ENCODE measurements around the gene PABPC1L.

Gene PABPC1L

DNA sequence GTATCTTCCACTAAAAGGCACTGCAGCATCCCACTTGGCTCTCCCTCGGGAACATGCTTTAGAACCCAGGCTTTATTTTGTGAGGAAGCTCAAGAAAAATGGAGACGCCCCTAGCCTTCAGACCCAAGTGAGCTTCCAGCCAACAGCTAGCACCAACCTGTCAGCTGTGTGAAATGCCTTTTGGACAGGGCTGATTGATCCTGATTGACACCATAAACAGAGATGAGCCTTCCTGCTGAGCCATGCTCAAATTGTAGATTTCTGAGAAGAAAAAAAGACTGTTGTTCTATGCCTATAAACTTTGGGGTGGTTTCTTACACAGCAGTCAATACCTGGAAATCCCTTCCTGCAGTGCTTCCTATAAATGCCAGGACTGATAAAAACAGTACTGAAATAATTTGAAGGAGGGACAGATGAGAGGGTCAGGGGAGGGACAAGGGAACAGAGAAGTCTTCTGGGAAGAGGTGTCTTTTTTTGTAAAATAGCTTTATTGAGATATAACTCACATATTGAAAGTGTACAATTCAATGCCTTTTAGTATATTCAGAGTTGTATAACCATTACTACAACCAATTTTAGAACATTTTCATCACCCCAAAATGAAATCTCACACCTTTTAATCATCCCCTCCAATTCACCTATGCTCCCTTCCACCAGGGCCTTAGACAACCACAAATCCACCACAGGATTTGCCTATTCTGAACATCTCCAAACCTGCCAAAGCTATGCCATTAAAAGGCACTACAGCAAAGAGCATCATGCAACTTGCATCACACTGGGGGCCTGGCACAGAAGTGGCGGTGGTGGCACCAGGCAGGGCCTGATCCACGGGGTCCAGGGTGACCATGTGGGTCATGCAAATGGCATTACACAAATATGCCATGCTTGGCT, 53.7 kb downstream of the PABPC1L start:
- DNase-seq (ENCODE audit: low spot score in 2 of 2): peak in 1 of 2 donors; percentile 53
- ATAC-seq: no peak
- H3K9me3 Mint-ChIP-seq: no peaks in the 10 kb centered on the region
- H3K27ac Mint-ChIP-seq: peak overlapping the region; percentile 63
- peaks cover 56% of the 10 kb centered on the region for H3K4me1 Mint-ChIP-seq
- peak overlapping the region; percentile 21 for H3K4me3 Mint-ChIP-seq
- H3K36me3 Mint-ChIP-seq: peaks cover 50% of the 10 kb centered on the region

GRCh38 chr20:44965651-44966029, 55.8 kb downstream of the PABPC1L start:
- Mint-ChIP-seq H3K36me3 (peaks cover 45% of the 10 kb centered on the region), H3K9me3 (no peaks in the 10 kb centered on the region), H3K4me3 (peak overlapping the region; percentile 100), H3K27ac (peak overlapping the region; percentile 99), H3K4me1 (peaks cover 59% of the 10 kb centered on the region)
- ATAC-seq (no peak), DNase-seq (ENCODE audit: low spot score in 2 of 2) (no peak)

DNA sequence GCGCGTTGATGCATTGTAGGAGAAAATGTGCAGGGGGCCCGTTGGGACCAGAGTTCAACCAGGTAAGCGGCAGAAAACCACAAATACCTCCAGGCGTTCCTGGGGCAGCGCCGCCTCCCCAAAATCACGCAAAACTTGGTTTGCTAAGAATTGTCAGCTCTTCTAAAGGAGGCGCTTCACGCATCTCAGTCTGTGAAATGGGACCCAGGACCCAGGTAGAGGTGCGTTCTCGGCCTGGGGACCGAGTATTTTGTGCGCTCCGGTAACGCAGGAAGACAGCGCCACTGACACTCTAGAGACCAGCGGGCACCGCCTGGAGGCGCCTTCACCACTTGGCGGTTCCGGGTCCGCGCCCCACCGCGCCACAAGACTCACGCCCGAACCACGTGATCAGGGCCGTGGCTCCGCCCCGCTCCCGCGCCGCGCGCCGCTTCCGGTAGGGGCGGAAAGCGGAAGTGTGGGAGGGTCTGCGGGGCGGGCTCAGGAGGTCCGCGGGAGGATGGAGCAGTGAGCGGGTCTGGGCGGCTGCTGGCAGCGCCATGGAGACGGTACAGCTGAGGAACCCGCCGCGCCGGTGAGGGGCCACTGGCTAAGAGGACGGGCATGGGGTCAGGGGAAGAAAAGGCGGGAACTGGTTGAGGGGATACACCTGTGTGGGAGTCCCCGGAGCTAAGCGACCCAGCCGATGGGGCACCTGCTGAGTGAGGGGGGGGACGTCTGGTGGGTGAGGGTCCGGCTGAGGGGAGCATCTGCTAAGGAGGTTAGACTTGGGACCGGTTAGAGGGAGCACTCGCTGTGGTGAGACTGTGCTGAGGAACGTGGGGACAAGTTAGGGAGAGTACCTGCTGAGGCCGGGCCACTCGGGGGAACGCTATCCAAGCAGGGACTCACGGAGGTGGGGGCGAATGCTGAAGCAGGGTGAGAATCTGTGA, 56.4 kb downstream of the PABPC1L start, which contains the start of gene STK4:
TSS of gene STK4 (plus strand) at position 483 of the 932 bp plus-strand sequence. CDS start at position 540, 57 bp downstream.
- DNase-seq (ENCODE audit: low spot score in 2 of 2) (peak; percentile 94 to 97), ATAC-seq (peak; percentile 87)
- Mint-ChIP-seq H3K4me1 (peaks cover 61% of the 10 kb centered on the region), H3K9me3 (no peaks in the 10 kb centered on the region), H3K4me3 (peak within 1 kb of the TSS; percentile 100), H3K36me3 (peaks cover 52% of the 10 kb centered on the region), H3K27ac (peak within 1 kb of the TSS; percentile 99)

DNA sequence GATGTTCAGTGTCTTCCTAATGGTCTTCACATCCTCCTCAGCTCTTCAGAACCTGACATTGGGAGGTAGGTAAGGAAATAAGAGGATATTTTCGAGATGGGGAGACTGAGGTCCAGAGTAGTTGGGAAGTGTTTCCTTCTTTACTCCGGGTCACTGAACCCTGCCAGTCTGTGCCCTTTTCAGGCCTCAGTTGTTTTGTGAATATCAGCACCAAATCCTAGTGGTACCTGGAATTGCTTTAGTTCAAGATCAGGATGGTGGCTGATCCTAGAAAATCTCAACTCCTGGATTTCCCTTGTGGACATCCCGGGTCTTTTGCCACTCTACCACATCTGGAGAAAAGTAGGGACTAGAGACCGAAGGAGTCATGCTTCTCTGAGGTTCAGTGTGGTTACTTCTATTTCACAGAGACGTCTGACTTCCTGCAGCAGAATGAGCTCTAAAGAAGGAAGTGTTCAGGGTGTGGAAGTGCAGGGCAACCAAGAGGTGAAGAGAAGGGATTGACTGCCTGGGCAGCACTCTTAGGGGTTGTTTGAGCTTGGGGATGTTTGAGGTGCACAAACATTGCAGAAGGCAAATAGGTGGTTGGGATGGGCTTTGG, 57.4 kb downstream of the PABPC1L start:
- Mint-ChIP-seq H3K4me3 (peak overlapping the region; percentile 100), H3K4me1 (peaks cover 62% of the 10 kb centered on the region), H3K27ac (peak overlapping the region; percentile 99), H3K9me3 (no peaks in the 10 kb centered on the region), H3K36me3 (peaks cover 62% of the 10 kb centered on the region)
- peak in 1 of 2 donors; percentile 69 for DNase-seq (ENCODE audit: low spot score in 2 of 2)
- ATAC-seq: peak; percentile 42

DNA sequence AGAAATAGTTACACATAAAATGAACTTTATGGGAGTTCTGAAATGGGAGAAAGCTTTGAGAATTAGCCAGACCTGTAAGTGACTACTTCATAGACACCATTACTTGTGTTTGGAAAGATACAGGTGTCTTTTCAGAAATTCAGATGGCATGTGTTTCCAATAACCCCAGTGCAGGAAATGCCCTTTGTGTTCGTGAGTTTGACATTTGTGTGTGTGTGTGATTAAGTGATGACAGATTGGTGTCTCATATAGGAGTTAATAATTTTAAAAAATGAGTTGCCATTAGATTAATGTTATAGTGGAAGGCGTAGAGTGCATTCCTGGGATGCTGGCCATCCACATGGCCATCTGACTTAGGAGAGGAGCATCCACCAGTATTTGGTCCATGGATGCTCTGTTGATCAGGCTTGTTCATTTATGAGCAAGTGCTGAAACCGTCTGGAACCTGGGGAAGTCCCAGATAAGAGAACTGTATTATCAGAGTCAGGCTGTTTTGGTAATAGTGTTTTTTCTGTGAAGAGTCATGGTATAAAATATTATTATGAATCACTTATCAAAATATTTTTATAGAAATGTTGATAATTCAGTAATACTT, 59.5 kb downstream of the PABPC1L start:
- Mint-ChIP-seq H3K4me3 (peak overlapping the region; percentile 100), H3K9me3 (no peaks in the 10 kb centered on the region), H3K36me3 (peaks cover 83% of the 10 kb centered on the region), H3K4me1 (peaks cover 67% of the 10 kb centered on the region), H3K27ac (peak overlapping the region; percentile 99)
- ATAC-seq: peak; percentile 29
- DNase-seq (ENCODE audit: low spot score in 2 of 2): no peak

DNA sequence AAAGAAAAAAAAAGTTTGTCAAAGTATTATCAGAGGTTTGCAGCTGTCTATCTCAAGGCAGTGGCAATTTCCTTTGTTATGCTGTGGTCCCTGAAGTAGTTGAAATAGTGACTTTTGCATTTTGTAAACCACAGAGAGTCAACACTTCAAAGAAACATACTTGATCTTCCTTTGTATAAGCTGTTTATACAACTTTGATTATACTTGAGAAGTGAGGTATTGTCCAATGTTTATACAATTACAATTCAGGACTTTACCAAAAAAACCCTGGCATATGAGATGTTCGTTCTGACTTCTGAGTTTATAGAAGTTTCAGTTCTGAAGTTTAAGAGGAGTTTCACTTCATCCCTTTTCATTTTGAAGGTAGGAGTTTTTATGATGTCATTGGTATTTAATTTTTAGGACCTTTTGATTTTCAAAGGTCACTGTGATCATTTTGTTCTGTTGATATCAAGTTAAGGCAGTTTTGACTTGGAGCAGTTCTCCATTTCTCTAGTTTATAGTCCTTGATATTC, 60.4 kb downstream of the PABPC1L start:
- H3K9me3 Mint-ChIP-seq: no peaks in the 10 kb centered on the region
- H3K4me1 Mint-ChIP-seq: peaks cover 71% of the 10 kb centered on the region
- peak overlapping the region; percentile 99 for H3K27ac Mint-ChIP-seq
- ATAC-seq: no peak
- no peak for DNase-seq (ENCODE audit: low spot score in 2 of 2)
- peaks cover 92% of the 10 kb centered on the region for H3K36me3 Mint-ChIP-seq
- peak overlapping the region; percentile 100 for H3K4me3 Mint-ChIP-seq

DNA sequence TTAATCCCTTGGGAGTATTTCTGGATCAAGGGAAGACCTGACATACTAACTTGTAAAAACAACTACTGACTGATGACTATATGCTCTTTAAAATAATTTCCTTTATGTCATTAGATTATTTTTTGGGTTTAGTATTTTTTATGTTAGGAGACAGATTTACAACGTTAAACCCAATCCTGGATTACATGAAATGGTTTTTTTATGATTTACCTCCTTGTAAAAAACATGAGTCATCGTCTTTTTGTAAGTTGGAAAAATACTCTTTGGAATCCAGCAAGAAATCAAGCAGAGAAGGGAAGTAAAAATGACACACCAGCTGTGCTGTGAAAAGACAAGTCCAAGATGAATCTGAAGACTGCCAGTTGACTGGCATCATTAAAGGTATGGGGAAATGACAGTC, 63.2 kb downstream of the PABPC1L start:
- peaks cover 94% of the 10 kb centered on the region for H3K36me3 Mint-ChIP-seq
- H3K9me3 Mint-ChIP-seq: no peaks in the 10 kb centered on the region
- peak overlapping the region; percentile 46 for H3K27ac Mint-ChIP-seq
- no peak for ATAC-seq
- peaks cover 80% of the 10 kb centered on the region for H3K4me1 Mint-ChIP-seq
- peak in 1 of 2 donors; percentile 25 for DNase-seq (ENCODE audit: low spot score in 2 of 2)
- peak overlapping the region; percentile 21 for H3K4me3 Mint-ChIP-seq

- ATAC-seq: no peak
- Mint-ChIP-seq H3K9me3 (no peaks in the 10 kb centered on the region), H3K27ac (peak overlapping the region; percentile 95), H3K36me3 (peaks cover 100% of the 10 kb centered on the region), H3K4me3 (no peak overlapping the region), H3K4me1 (peaks cover 72% of the 10 kb centered on the region)
- peak in 1 of 2 donors; percentile 26 for DNase-seq (ENCODE audit: low spot score in 2 of 2)
Observed at GRCh38 chr20:44976698-44977097, 66.8 kb downstream of the PABPC1L start.

DNA sequence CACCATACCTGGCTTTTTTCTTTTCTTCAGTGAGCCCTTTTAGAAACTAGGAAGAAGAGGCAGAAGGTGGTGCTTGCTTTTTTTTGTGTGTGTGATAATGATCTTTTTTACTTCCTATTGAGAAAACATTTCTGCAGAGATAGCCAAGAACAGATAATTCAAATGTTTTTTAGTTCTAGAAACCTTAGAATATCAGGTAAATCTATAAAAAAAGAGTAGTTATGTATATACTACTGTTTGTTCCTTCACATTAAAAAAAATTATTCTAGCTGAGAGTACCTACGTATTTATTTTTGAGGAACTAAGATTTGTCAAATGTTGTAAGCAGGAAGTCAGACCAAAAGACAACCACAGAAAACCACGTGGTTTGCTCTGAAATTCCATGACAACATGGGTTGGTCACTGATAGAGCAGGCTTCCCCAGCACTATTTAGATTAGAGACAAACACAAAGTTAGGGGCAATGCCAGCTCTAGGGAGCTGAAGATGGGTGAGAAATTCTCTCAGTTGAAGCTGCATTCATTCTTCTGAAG, 69.3 kb downstream of the PABPC1L start:
- H3K36me3 Mint-ChIP-seq: peaks cover 100% of the 10 kb centered on the region
- ATAC-seq: peak; percentile 91

DNA sequence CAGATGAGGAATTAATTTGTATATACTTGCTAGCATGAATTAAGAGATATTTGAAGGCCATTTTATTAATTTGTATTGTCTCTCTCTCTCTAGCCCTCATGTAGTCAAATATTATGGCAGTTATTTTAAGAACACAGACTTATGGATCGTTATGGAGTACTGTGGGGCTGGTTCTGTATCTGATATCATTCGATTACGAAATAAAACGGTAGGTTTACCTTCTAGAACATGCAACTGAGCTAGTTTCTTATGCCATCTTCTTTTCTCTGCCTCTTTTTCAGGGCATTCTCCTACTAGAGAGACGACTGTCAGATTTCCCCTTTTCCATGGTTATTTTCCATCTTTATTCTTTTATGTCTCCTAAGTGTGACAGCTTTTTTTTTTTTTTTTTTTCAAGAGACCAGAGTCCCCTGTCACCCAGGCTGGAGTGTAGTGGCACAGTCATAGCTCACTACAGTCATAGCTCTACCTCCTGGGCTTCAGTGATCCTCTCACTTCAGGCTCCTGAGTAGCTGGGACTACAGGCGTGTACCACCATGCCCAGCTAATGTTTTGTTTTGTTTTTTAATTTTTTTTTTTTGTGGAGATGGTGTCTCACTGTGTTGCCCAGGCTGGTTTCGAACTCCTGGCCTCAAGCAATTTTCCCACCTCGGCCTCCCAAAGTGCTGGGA, 72.0 kb downstream of the PABPC1L start:
- ATAC-seq (peak; percentile 93), DNase-seq (ENCODE audit: low spot score in 2 of 2) (no peak)
- peak overlapping the region; percentile 95 for H3K27ac Mint-ChIP-seq
- no peaks in the 10 kb centered on the region for H3K9me3 Mint-ChIP-seq
- H3K4me3 Mint-ChIP-seq: no peak overlapping the region
- H3K36me3 Mint-ChIP-seq: peaks cover 100% of the 10 kb centered on the region
- peaks cover 66% of the 10 kb centered on the region for H3K4me1 Mint-ChIP-seq

More for the DNA sequence above, 69.3 kb downstream of the PABPC1L start:
- peak in 1 of 2 donors; percentile 73 for DNase-seq (ENCODE audit: low spot score in 2 of 2)
- Mint-ChIP-seq H3K9me3 (no peaks in the 10 kb centered on the region), H3K27ac (peak overlapping the region; percentile 95), H3K4me1 (peaks cover 76% of the 10 kb centered on the region), H3K4me3 (peak overlapping the region; percentile 65)

DNA sequence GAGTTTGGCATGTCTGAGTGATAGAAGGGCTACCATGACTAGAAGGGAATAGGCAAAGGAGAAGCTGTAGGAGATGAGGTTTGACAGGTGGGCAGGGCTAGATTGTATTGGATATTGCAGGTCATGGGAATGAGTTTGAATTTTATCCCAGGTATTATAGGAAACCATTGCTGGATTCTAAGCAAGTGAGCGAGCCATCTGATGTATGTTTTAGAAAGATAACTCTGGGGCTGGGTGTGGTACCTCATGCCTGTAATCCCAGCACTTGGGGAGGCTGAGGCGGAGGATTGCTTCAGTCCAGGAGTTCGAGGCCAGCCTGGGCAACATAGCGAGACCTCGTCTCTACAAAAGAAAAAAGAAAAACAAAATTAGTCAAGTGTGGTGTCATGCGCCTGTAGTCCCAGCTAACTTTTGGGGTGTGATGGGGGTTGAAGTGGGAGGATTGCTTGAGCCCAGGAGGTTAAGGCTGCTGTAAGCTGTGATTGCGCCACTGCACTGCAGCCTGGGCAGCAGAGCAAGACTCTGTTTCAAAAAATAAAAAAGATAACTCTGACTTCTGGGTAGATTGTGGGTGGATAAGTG, 73.3 kb downstream of the PABPC1L start:
- peaks cover 53% of the 10 kb centered on the region for H3K4me1 Mint-ChIP-seq

GRCh38 chr20:44988631-44989171, 78.8 kb downstream of the PABPC1L start:
- no peak overlapping the region for H3K4me3 Mint-ChIP-seq
- peak overlapping the region; percentile 47 for H3K27ac Mint-ChIP-seq
- H3K9me3 Mint-ChIP-seq: no peaks in the 10 kb centered on the region
- H3K36me3 Mint-ChIP-seq: peaks cover 99% of the 10 kb centered on the region
- DNase-seq (ENCODE audit: low spot score in 2 of 2) (no peak), ATAC-seq (no peak)
- H3K4me1 Mint-ChIP-seq: peaks cover 52% of the 10 kb centered on the region

More for the DNA sequence above, 73.3 kb downstream of the PABPC1L start:
- Mint-ChIP-seq H3K4me3 (no peak overlapping the region), H3K27ac (peak overlapping the region; percentile 63), H3K9me3 (no peaks in the 10 kb centered on the region), H3K36me3 (peaks cover 100% of the 10 kb centered on the region)
- no peak for DNase-seq (ENCODE audit: low spot score in 2 of 2)
- no peak for ATAC-seq
